ENCODE measurements around the gene DSCAM. TPM values are rescaled to one million over a fixed set of nuclear protein-coding genes. Genes with fewer than 3 reads are reported as not detected.

The DSCAM gene
- total RNA-seq, 4 donors from 2014 or later, result 0.04 to 0.06 TPM; not detected in 2

DNA sequence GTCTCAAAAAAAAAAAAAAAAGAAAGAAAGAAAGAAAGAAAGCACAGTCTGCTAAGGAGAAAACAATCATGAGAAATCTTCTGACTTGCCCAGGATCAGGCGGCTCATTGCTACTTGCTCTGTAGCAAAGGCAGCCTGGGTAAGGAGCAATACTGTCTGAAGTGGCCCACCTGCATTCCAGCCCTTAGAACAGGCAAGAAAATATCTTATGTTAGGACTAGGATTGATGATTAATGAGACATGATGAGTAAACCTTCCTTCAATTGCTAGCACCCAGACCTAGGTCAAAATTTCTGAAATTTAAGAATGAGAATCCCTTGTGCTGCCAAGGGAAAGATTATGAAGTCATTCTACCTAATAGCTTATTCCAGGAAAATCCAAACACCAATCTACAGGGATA lies 140.8 kb downstream of the DSCAM start:
- Histone ChIP-seq H3K9me3 (no peaks in the 10 kb centered on the region), H3K27ac (no peak overlapping the region), H3K4me1 (no peaks in the 10 kb centered on the region), H3K36me3 (no peaks in the 10 kb centered on the region), H3K27me3 (no peaks in the 10 kb centered on the region), H3K4me3 (no peak overlapping the region)
- intact Hi-C loops (cut with DNase I), result no loop called here
- 82 to 94% methylated on average over 1 of the region's 1 CpG for WGBS, 2 donors
- DNase-seq, result no peak
- no peak for TF ChIP-seq CTCF (IDR thresholded peaks at IDR 0.05)
- no peak for TF ChIP-seq POLR2A (IDR thresholded peaks at IDR 0.05)

GRCh38 chr21:40704141-40704540 lies 142.8 kb downstream of the DSCAM start:
- H3K36me3 ChIP-seq, result no peaks in the 10 kb centered on the region
- H3K9me3 ChIP-seq, result no peaks in the 10 kb centered on the region
- no peak for DNase-seq
- no peak overlapping the region for H3K4me3 ChIP-seq
- WGBS, 2 donors, result 81 to 95% methylated on average over 3 of the region's 3 CpGs
- no peaks in the 10 kb centered on the region for H3K4me1 ChIP-seq
- no peak for TF ChIP-seq POLR2A (IDR thresholded peaks at IDR 0.05)
- no peak for TF ChIP-seq CTCF (IDR thresholded peaks at IDR 0.05)
- intact Hi-C loops (cut with DNase I), result no loop called here
- H3K27ac ChIP-seq, result no peak overlapping the region
- no peaks in the 10 kb centered on the region for H3K27me3 ChIP-seq

GRCh38 chr21:40699366-40699765 lies 147.6 kb downstream of the DSCAM start:
- Histone ChIP-seq H3K27me3 (no peaks in the 10 kb centered on the region), H3K9me3 (no peaks in the 10 kb centered on the region), H3K4me1 (no peaks in the 10 kb centered on the region), H3K27ac (no peak overlapping the region), H3K36me3 (no peaks in the 10 kb centered on the region), H3K4me3 (no peak overlapping the region)
- intact Hi-C loops (cut with DNase I), result no loop called here
- no peak for DNase-seq
- WGBS, 2 donors, result 73 to 84% methylated on average over 3 of the region's 3 CpGs
- no peak for TF ChIP-seq CTCF (IDR thresholded peaks at IDR 0.05)
- TF ChIP-seq POLR2A (IDR thresholded peaks at IDR 0.05), result no peak

- Histone ChIP-seq H3K27me3 (no peaks in the 10 kb centered on the region), H3K36me3 (no peaks in the 10 kb centered on the region), H3K9me3 (no peaks in the 10 kb centered on the region), H3K4me1 (no peaks in the 10 kb centered on the region), H3K27ac (no peak overlapping the region), H3K4me3 (no peak overlapping the region)
- DNase-seq, result no peak
- intact Hi-C loops (cut with DNase I), result no loop called here
- TF ChIP-seq POLR2A (IDR thresholded peaks at IDR 0.05), result no peak
- no peak for TF ChIP-seq CTCF (IDR thresholded peaks at IDR 0.05)
- 68 to 89% methylated on average over 5 to 6 of the region's 6 CpGs for WGBS, 2 donors
These were observed 150.7 kb downstream of the DSCAM start for GRCh38 chr21:40696246-40696645.

GRCh38 chr21:40689840-40690360 lies 157.1 kb downstream of the DSCAM start:
- Histone ChIP-seq H3K27ac (no peak overlapping the region), H3K9me3 (no peaks in the 10 kb centered on the region), H3K36me3 (no peaks in the 10 kb centered on the region), H3K27me3 (no peaks in the 10 kb centered on the region), H3K4me1 (no peaks in the 10 kb centered on the region), H3K4me3 (no peak overlapping the region)
- DNase-seq, result no peak
- intact Hi-C loops (cut with DNase I), result no loop called here
- WGBS, 2 donors, result 48 to 51% methylated on average over 4 of the region's 4 CpGs
- TF ChIP-seq POLR2A (IDR thresholded peaks at IDR 0.05), result no peak
- no peak for TF ChIP-seq CTCF (IDR thresholded peaks at IDR 0.05)
